GM18517 (cell line): Measurements from ENCODE around the gene DENND1B.
A peak's percentile ranks its signal among the peaks of the same experiment; 100 is the strongest.
"Not testable (repeated sequence)": the region's sequence is repeated elsewhere in the genome, so short reads cannot be mapped to it uniquely, and the experiment has no call there.

Experiments used
- ATAC-seq: cut with Tn5 transposase; IDR thresholded peaks from one replicate; pipeline ENCODE4 v1.9.1; 2021; ENCODE audit warnings: mild to moderate bottlenecking, moderate library complexity; ENCODE audit not compliant: unreplicated experiment

DENND1B gene

DNA sequence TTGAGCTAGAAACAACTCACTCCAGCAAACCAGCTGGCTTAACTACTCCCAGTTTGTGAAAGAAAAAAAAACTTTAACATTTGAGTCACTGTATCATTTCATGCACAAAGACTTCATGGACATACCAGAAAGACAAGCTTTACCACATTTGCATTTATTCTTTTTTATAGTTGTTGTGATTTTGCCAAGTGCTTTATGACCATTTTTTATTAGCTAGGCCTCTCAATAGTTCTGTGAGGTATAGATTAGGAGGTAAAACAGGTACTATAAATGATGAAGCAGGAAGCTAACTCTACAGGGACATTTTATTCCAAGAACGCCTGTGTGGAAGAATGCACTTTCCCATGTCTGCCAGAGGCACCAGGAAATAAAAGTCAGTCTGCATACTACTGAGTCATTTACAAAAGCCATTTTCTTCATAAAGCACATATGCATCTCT is 8.2 kb upstream of the DENND1B start:
- no peak for ATAC-seq

DNA sequence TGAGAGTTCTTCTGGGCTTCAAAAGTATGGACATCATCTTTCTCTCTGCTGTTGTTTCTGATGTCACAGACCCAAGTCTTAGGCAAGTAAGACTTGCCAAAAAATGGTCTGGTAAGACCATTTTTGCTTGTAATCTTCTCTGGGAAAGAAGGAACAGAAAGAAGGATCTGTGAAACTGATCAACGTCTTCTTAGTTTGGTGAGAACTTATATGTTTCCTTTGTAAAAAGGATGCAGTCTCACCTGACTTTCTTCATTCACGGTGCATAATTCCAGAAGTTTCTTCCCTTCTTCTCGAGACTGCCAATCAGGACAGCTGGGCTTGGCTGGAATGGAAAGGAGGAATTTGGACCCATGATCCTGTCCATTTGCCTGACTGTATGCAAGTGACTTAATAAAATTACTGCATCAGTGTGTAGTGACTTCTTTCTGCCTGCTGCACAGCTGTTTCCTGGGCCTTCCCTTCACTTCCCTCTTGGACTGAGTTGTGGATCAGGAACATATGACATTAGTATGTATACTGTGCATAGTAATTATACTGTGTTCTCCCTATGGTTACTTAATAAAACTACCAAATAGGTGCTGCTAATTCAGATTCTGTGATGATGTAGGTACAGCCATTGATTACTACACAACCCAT is 7.6 kb upstream of the DENND1B start:
- ATAC-seq = no peak

DNA sequence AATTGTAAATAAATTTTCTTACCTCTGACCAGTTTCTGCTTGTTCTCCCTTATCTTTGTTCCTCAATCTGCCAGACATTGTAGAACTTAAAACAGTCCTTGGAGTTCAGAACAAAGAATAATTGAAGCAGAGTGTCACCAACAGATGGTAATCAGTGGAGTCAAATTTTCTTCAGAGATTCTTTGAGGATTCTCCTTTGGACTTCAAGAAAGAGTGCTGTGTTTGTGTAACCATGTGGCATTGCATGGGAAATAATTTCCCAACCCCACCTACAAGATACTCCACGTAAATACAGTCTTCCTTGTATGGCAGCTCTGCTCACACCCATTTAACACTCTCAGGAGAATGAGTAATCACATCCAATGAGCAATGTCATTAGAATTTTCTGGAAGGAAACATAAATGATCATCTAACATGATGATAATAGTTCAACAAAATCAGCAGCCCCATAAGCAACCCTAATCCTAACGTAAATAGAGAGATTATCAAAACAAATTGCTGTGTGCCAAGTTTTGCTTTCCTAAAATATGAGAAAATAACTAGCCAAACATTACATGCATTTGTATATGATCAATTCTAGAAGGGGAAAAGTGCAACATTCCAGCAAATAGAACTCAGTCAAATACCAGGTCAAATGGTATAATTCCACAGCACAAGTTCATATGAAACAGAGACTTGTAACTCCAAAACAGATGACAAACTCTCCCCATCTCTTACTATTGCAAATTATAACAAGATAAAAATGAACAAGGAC is 6.9 kb upstream of the DENND1B start:
- no peak for ATAC-seq

DNA sequence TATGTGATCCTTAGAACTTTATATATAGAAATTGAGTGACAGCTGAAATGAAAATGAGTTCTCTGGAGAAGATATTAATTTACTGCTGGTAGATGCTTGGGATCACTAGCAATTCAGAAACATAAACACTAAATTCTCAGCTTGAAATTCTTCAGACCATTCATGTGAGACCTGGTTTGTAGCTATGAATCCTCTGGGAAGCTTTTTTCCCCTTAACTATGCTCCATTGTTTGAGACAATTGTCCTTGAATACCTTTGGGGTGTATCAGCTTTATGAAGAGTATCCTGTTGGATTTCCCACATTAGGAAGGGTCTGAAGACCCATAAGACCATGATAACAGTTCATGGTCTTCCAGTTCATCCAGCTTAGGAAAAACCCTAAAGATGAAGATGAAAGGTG is 4.6 kb upstream of the DENND1B start:
- ATAC-seq = no peak

DNA sequence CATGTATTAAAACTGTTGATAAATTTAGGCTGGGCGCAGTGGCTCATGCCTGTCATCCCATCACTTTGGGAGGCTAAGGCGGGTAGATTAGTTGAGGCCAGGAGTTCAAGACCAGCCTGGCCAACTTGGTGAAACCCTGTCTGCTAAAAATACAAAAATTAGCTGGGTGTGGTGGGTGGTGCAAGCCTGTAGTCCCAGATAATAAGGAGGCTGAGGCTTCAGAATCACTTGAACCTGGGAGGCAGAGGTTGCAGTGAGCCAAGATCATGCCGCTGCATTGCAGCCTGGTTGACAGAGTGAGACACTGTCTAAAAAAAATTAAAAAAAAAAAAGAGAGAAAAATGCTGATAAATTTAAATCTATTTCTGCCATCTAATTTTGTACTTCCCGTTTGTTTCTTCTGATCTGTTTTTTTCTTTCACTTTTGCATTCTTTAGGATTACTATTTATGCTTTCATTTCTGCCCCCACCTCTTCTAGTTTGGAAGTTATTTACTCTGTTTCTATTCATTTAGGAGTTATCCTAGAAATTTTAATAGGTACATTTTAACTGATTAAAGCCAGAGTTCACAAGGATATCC is 3.2 kb upstream of the DENND1B start:
- ATAC-seq = no peak

DNA sequence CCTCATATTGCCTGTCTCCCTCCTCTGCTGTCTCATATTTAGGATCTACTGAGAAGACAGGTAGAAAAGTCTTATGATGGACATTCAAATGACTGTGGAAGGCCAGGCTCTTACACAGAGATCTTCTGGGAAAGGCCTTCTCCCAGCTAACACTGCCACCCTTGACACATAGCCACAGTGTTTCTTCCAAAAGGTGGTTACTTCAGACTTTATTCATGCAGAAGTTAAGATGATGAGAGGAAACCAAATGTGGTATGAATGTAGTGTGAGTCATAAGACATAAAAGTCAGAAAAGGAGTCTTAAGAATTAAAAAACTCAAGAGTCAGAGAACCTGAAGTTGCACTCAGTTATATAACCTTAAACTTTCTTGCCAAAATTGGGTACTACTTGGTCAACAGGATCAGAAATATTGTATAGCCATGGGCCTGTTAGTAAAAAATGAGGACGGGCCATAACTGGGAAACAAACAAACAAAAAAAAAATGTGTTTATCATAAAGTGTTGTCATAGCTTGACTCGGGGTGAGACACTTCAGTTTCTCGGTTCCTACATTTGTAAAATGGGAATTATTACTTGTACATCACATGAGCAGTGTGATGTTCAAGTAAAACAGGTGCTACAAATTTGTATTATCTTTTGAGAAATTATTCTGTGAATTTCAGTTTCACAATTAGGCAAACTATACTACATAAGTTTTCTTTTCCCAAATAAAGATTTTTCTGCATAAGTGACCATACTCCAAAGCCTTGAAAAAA is 1.2 kb upstream of the DENND1B start:
- ATAC-seq = peak; percentile 40

- peak; percentile 36 for ATAC-seq
These were observed 606 bp downstream of the DENND1B start for GRCh38 chr1:197774466-197775281.

- no peak for ATAC-seq
These were observed 1.4 kb downstream of the DENND1B start for GRCh38 chr1:197773856-197774255.

- no peak for ATAC-seq
These were observed 3.2 kb downstream of the DENND1B start for GRCh38 chr1:197771904-197772556.

DNA sequence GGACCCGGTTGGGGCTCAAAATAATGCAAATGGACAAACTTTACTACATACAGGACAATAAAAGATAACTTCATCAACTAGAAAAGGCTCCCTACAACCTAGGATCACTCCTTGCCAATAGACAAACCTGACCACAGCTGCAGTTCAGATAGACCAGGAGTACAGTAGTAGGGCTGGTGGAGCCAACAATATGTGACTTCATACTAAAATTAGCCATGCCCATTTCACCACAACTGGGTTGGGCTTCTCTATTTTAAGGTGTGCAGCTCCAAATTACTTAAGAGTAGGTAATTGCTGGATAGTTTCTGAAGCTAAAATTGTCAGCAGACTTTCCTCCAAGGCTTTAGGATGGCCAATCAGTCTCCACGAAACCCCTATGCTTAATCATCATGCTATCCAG is 3.9 kb downstream of the DENND1B start:
- ATAC-seq = no peak

- ATAC-seq = no peak
These were observed 5.0 kb downstream of the DENND1B start for GRCh38 chr1:197770243-197770642.

- ATAC-seq = no peak
These were observed 6.0 kb downstream of the DENND1B start for GRCh38 chr1:197769287-197769686.

DNA sequence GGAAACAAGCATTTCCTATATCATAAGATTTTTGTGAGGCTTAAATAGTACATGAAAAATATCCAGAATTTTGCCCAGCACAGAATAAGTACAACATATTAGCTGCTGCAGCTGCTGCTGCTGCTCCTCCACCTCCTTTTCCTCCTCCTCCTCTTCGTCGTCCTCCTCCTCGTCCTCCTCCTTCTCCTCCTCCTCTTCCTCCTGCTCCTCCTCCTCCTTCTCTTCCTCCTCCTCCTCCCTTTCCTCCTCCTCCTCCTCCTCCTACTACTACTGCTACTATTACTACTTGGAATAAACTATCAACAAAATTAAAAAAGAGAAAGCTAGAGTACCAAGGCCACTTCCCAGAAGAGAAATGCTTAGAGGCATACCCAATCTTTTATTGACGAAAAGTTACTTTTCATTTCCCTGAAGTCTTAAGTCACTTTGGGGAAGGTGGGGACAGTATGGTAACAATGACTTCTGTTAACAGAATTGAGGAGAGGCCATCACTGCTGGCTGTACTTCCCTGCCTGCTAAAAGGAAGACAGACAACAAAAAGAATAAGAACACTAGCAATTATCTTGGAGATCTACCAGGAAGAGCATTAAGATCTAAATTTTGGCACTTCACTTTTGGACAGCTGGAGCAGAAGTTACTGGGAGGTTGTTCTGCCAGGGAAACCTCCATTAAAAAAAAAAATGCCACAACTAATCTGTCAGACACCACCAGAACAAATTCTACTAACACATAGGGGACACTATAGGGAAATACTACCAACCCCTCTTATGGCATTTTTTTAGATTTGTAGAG is 7.1 kb downstream of the DENND1B start:
- ATAC-seq = no peak

DNA sequence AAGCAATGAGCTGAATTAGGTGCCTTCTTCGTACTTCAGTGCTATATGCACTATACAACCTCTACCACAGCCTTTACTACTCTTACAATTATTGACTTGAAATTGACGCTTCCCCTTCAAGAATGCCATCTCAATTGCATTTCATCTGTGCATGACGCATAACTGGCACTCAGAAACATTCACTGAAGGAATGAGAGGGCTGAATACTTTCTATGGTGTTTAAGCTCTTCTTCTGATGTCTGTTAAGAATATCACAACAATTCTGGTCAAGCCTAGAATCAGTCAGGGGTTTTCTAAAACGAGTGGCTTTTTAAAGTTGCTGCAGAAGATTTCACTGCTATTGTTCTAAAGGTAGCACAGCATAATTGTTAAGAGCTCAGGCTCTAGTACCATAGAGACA is 11.5 kb downstream of the DENND1B start:
- ATAC-seq = no peak

DNA sequence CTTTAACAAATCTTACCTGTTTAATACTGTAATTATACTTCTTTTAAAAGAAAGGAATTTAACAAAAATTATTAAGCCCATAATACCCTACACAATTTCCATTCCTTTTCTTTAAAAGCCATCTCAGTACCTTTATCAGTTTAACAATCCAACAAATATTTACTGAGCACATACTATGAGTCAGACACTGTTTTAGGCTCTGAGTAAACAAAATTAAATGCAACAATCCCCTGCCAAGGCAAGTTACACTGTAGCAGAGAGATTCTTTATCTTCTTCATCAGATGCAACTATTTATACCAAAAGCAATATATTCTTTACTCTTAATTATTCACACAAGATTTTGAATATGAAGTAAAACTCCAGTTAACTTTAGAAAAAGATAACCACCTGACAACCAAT is 12.0 kb downstream of the DENND1B start:
- no peak for ATAC-seq

- ATAC-seq = peak; percentile 62
These were observed 13.6 kb downstream of the DENND1B start for GRCh38 chr1:197761654-197762053.

- not testable (repeated sequence) for ATAC-seq
These were observed 19.7 kb downstream of the DENND1B start for GRCh38 chr1:197755553-197755952.

DNA sequence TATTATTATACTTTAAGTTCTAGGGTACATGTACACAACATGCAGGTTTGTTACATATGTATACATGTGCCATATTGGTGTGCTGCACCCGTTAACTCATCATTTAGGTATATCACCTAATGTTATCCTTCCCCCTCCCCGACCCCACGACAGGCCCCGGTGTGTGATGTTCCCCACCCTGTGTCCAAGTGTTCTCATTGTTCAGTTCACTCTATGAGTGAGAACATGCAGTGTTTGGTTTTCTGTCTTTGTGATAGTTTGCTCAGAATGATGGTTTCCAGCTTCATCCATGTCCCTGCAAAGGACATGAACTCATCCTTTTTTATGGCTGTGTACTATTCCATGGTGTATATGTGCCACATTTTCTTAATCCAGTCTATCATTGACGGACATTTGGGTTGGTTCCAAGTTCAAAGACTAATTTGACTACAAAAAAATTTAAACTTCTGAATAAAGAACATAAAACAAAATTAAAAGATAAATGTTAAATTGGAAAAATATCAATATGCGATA is 22.6 kb downstream of the DENND1B start:
- ATAC-seq = not testable (repeated sequence)

DNA sequence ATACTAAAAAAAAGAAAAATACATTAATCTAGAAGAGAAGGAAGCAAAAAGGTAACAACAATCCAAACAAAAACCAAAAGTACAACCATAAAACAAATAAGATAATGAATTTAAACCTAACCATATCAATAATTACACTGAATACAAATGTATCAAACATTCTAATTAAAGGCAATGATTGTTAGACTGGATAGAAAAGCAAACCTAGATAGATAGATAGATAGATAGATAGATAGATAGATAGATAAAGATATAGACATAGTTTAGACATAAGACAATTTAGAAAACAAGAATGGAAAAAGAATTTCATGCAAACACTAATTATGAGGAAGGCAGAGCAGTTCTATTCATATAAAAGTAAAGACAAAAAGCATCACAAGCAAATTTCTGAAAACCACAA is 24.9 kb downstream of the DENND1B start:
- ATAC-seq = no peak
